Heart right ventricle (tissue), 16 donors: Measurements from ENCODE around the gene OTUB1. TPM values are rescaled to one million over a fixed set of nuclear protein-coding genes. Genes with fewer than 3 reads are reported as not detected.

Experiments
- ATAC-seq, 8 donors: fragments of 200-7000 bp; cut with Tn5 transposase; one replicate each; pipeline ENCODE4 v1.9.1; 2020; ENCODE audit warnings: mild to moderate bottlenecking in 8 of 8, moderate library complexity in 8 of 8, moderate number of reproducible peaks in 1 of 8
- DNase-seq, 2 donors: peaks; one replicate each; pipeline ENCODE4 v3.0.0-alpha.2; 2020
- H3K27ac ChIP-seq, 10 donors: fragments of 200-600 bp; sonication (generic) in 2 of 10; one replicate each; pipeline versions ENCODE4 v1.5.0 to v1.8.0; 2020 to 2022; ENCODE audit warnings: mild to moderate bottlenecking in 3 of 10
- H3K27me3 ChIP-seq, 7 donors: fragments of 200-600 bp; one replicate each; pipeline ENCODE4 v1.8.0; 2021 to 2022; ENCODE audit warnings: mild to moderate bottlenecking in 2 of 7
- H3K36me3 ChIP-seq, 9 donors: fragments of 200-600 bp; sonication (generic) in 1 of 9; one replicate each; pipeline versions ENCODE4 v1.5.0 to v1.8.0; 2020 to 2022; ENCODE audit warnings: mild to moderate bottlenecking in 2 of 9
- H3K4me1 ChIP-seq, 9 donors: fragments of 200-600 bp; sonication (generic) in 1 of 9; one replicate each; pipeline versions ENCODE4 v1.5.0 to v1.8.0; 2020 to 2022; ENCODE audit warnings: mild to moderate bottlenecking in 4 of 9
- H3K4me3 ChIP-seq, 10 donors: fragments of 200-600 bp; sonication (generic) in 2 of 10; one replicate each; pipeline versions ENCODE4 v1.5.0 to v1.8.0; 2020 to 2022; ENCODE audit warnings: mild to moderate bottlenecking in 7 of 10, moderate library complexity in 2 of 10
- H3K9me3 ChIP-seq, 11 donors: fragments of 200-600 bp in 10 of 11; sonication (generic) in 2 of 11; one replicate each; pipeline versions ENCODE4 v1.5.0 to v1.8.0; 2013 to 2022; ENCODE audit warnings: mild to moderate bottlenecking in 2 of 11, control low read depth in 1 of 11, moderate library complexity in 1 of 11
- CTCF ChIP-seq, 9 donors: fragments of 200-600 bp; sonication (generic) in 2 of 9; IDR thresholded peaks; one replicate each; pipeline versions ENCODE4 v1.5.0 to v1.8.0; 2021 to 2022; ENCODE audit warnings: antibody characterized with exemption in 9 of 9, mild to moderate bottlenecking in 5 of 9, moderate library complexity in 1 of 9
- WGBS, 2 donors: extraction: QIAGEN DNeasy Blood & Tissue Kit; methylation state at CpG; one replicate each; pipeline ENCODE4 v1.1.7; 2013; ENCODE audit warnings: inconsistent platforms in 1 of 2; 5-methylcytosine and 5-hydroxymethylcytosine counted together
- intact Hi-C, 10 donors: fragments of 100-400 bp; cut with DNase I; formaldehyde crosslinking; loops; one replicate each; pipeline versions ENCODE4 v1.11.1 to v1.14.2; 2022
- polyA plus RNA-seq, 2 donors: library from polyadenylated mRNA; stranded (reverse); fragments of 200-250 nt; gene quantifications; one replicate each; pipeline ENCODE4 v1.2.3, GENCODE V29; 2013
- total RNA-seq, 10 donors: library from RNA; stranded (reverse); fragmentation: NEBNext Ultra II Directional in 3 of 10; extraction: Animal tissue kit (Norgen Biotek cat#: 25700) in 3 of 10; gene quantifications; one replicate each; pipeline versions ENCODE4 v1.2.1 to v1.2.4, GENCODE V29; 2021 to 2023
- donor health status: Arrhythmogenic right ventricular cardiomyopathy.
- donor health status: ischemic (EF 13 %, LVEDD 7.1; RV severe dilation, severe dysfunction).
- donor health status: healthy with polysubstance abuse.
- donor health status: DM: no; HTN: yes; CAD: no.
- donor health status: DM: no; HTN: no; CAD: no.
- donor health status: ischemic (EF 25% LVEDD 6.9; RV normal size, moderate dysfunction).
- donor health status: ischemic (EF 25% LVEDD 5.7; RV mildly dilated, moderate dysfunction).
- donor health status: healthy.
- donor health status: DM: yes; HTN: yes; CAD: no.
- donor health status: Ischemic cardiomyopathy.
- donor health status: ischemic (EF 35%, LVEDD 5.7; RV mildly dilated, moderate dysfunction).
- donor health status: nonischemic (EF 11% LVEDD 7.7; RV severe dilation, severe dysfunction).
- donor health status: DM: yes; HTN: yes; CAD: no.
- donor health status: PGD.
- donor health status: ischemic (EF 29% LVEDD 5.4; RV normal size, mild dysfunction).
- donor health status: nonischemic (EF 23%, LVEDD 6.1; RV moderate dilation, normal function).

OTUB1 gene
- total and polyA plus RNA-seq, 12 donors: 34.9 to 87.0 (median 49.8) TPM

GRCh38 chr11:64018310-64018709 lies 32.1 kb downstream of the OTUB1 start:
- peak in 3 of 8 donors; percentile 6 to 34 (median 27) for ATAC-seq
- no peaks in the 10 kb centered on the region for H3K27me3 ChIP-seq
- 72 to 81% methylated on average over 8 of the region's 8 CpGs for WGBS, 2 donors
- no peaks in the 10 kb centered on the region for H3K36me3 ChIP-seq
- no peak overlapping the region for H3K27ac ChIP-seq
- no peak for DNase-seq
- intact Hi-C loops: no loop called here
- peaks cover 0 to 39% (median 26%) of the 10 kb centered on the region in 9 donors for H3K4me1 ChIP-seq
- no peak overlapping the region for H3K4me3 ChIP-seq
- no peaks in the 10 kb centered on the region for H3K9me3 ChIP-seq
- no peak for TF ChIP-seq CTCF (IDR thresholded peaks at IDR 0.05)

GRCh38 chr11:64019106-64020037 lies 33.1 kb downstream of the OTUB1 start:
- Histone ChIP-seq H3K4me3 (peak overlapping the region in 1 of 10 donors; percentile 11), H3K36me3 (no peaks in the 10 kb centered on the region), H3K9me3 (no peaks in the 10 kb centered on the region), H3K27ac (peak overlapping the region in 6 of 10 donors; percentile 31 to 53 (median 37)), H3K27me3 (no peaks in the 10 kb centered on the region), H3K4me1 (peaks cover 0 to 48% (median 26%) of the 10 kb centered on the region in 9 donors)
- ATAC-seq (peak; percentile 9 to 77 (median 56)), DNase-seq (peak; percentile 52 to 63)
- intact Hi-C loops: no loop called here
- WGBS, 2 donors: 59 to 70% methylated on average over 27 of the region's 27 CpGs
- TF ChIP-seq CTCF (IDR thresholded peaks at IDR 0.05): no peak

GRCh38 chr11:64020976-64021756 lies 34.9 kb downstream of the OTUB1 start:
- H3K4me3 ChIP-seq: no peak overlapping the region
- peak overlapping the region in 5 of 10 donors; percentile 15 to 40 (median 22) for H3K27ac ChIP-seq
- ATAC-seq: peak in 2 of 8 donors; percentile 2 to 36
- DNase-seq: no peak
- H3K27me3 ChIP-seq: no peaks in the 10 kb centered on the region
- WGBS, 2 donors: 79% methylated on average over 21 to 22 of the region's 22 CpGs
- H3K36me3 ChIP-seq: no peaks in the 10 kb centered on the region
- peaks cover 0 to 49% (median 26%) of the 10 kb centered on the region in 9 donors for H3K4me1 ChIP-seq
- no peak for TF ChIP-seq CTCF (IDR thresholded peaks at IDR 0.05)
- intact Hi-C loops: no loop called here
- H3K9me3 ChIP-seq: no peaks in the 10 kb centered on the region

GRCh38 chr11:64021757-64022093 lies 35.5 kb downstream of the OTUB1 start:
- Histone ChIP-seq H3K36me3 (no peaks in the 10 kb centered on the region), H3K27ac (peak overlapping the region in 1 of 10 donors; percentile 39), H3K4me1 (peaks cover 0 to 49% (median 26%) of the 10 kb centered on the region in 9 donors), H3K27me3 (no peaks in the 10 kb centered on the region), H3K4me3 (no peak overlapping the region), H3K9me3 (no peaks in the 10 kb centered on the region)
- ATAC-seq (peak in 4 of 8 donors; percentile 32 to 58 (median 46)), DNase-seq (no peak)
- intact Hi-C loops: no loop called here
- 41 to 48% methylated on average over 8 to 10 of the region's 10 CpGs for WGBS, 2 donors
- peak in 2 of 9 donors; percentile 15 to 23 for TF ChIP-seq CTCF (IDR thresholded peaks at IDR 0.05)
